Amniotic stem cell (primary cell): ENCODE results near the gene SAMM50.
A peak's percentile ranks its signal among the peaks of the same experiment; 100 is the strongest.

Experiments used
- DNase-seq: peaks from one replicate; lab custom pipeline; 2025; lab: John Stamatoyannopoulos, UW

Gene SAMM50

GRCh38 chr22:43976861-43977795 lies 21.9 kb downstream of the SAMM50 start:
- no peak for DNase-seq

- DNase-seq, result no peak
Measured at GRCh38 chr22:43978558-43978957, 23.3 kb downstream of the SAMM50 start.

- no peak for DNase-seq
Measured at GRCh38 chr22:43980579-43980978, 25.3 kb downstream of the SAMM50 start.

GRCh38 chr22:43980996-43981395 lies 25.8 kb downstream of the SAMM50 start:
- DNase-seq, result no peak

- no peak for DNase-seq
Measured at GRCh38 chr22:43983808-43984207, 28.6 kb downstream of the SAMM50 start.

- DNase-seq, result no peak
Measured at GRCh38 chr22:43985532-43985931, 30.3 kb downstream of the SAMM50 start.

GRCh38 chr22:43988116-43988820 lies 33.0 kb downstream of the SAMM50 start:
- DNase-seq, result no peak

GRCh38 chr22:43988960-43989359 lies 33.7 kb downstream of the SAMM50 start:
- DNase-seq, result no peak

- no peak for DNase-seq
Measured at GRCh38 chr22:43990044-43990443, 34.8 kb downstream of the SAMM50 start.

- no peak for DNase-seq
Measured at GRCh38 chr22:43991316-43992020, 36.2 kb downstream of the SAMM50 start.

GRCh38 chr22:43992331-43992821 lies 37.1 kb downstream of the SAMM50 start:
- DNase-seq, result no peak

GRCh38 chr22:43993072-43993760 lies 38.0 kb downstream of the SAMM50 start:
- DNase-seq, result peak; percentile 34

- DNase-seq, result no peak
Measured at GRCh38 chr22:43994006-43994405, 38.8 kb downstream of the SAMM50 start.

GRCh38 chr22:43994416-43994815 lies 39.2 kb downstream of the SAMM50 start:
- no peak for DNase-seq

- DNase-seq, result no peak
Measured at GRCh38 chr22:43995057-43995685, 39.9 kb downstream of the SAMM50 start.

GRCh38 chr22:43995798-43996169 lies 40.5 kb downstream of the SAMM50 start:
- no peak for DNase-seq

GRCh38 chr22:43996170-43996980 lies 41.1 kb downstream of the SAMM50 start:
- DNase-seq, result no peak

GRCh38 chr22:43996981-43997265 lies 41.7 kb downstream of the SAMM50 start:
- no peak for DNase-seq

GRCh38 chr22:43998679-43999264 lies 43.5 kb downstream of the SAMM50 start:
- no peak for DNase-seq

GRCh38 chr22:43999378-43999777 lies 44.1 kb downstream of the SAMM50 start:
- DNase-seq, result no peak
